Stimulated activated CD8-positive, alpha-beta memory T cell treated with anti-CD3 and anti-CD28 coated beads, Interleukin-4, amount 100 ng/mL, for 1 hour (primary cell): ENCODE data around the gene SLC25A17.
A peak's percentile ranks its signal among the peaks of the same experiment; 100 is the strongest.

ENCODE experiments used
- DNase-seq, 2 donors: peaks; one replicate each; pipeline ENCODE4 v3.0.0-alpha.2; 2020; ENCODE audit warnings: low read depth in 2 of 2, low spot score in 1 of 2

The SLC25A17 gene

GRCh38 chr22:40758390-40758789 is 60.8 kb downstream of the SLC25A17 start:
- DNase-seq, result no peak

- DNase-seq, result no peak
Measured at GRCh38 chr22:40757071-40757470, 62.1 kb downstream of the SLC25A17 start.

GRCh38 chr22:40753114-40753513 is 66.0 kb downstream of the SLC25A17 start:
- no peak for DNase-seq

GRCh38 chr22:40751250-40751649 is 67.9 kb downstream of the SLC25A17 start:
- no peak for DNase-seq

GRCh38 chr22:40749829-40750228 is 69.3 kb downstream of the SLC25A17 start:
- no peak for DNase-seq

GRCh38 chr22:40748388-40749355 is 70.5 kb downstream of the SLC25A17 start:
- DNase-seq, result no peak

- DNase-seq, result no peak
Measured at GRCh38 chr22:40747361-40747760, 71.8 kb downstream of the SLC25A17 start.

GRCh38 chr22:40746428-40747220 is 72.5 kb downstream of the SLC25A17 start:
- no peak for DNase-seq

- no peak for DNase-seq
Measured at GRCh38 chr22:40743768-40744167, 75.4 kb downstream of the SLC25A17 start.

- no peak for DNase-seq
Measured at GRCh38 chr22:40741116-40741515, 78.0 kb downstream of the SLC25A17 start.

GRCh38 chr22:40739721-40740120 is 79.4 kb downstream of the SLC25A17 start:
- DNase-seq, result no peak

GRCh38 chr22:40733919-40734318 is 85.2 kb downstream of the SLC25A17 start:
- no peak for DNase-seq

GRCh38 chr22:40732999-40733292 is 86.2 kb downstream of the SLC25A17 start:
- no peak for DNase-seq

GRCh38 chr22:40729284-40729683 is 89.9 kb downstream of the SLC25A17 start:
- DNase-seq, result no peak

- peak in 1 of 2 donors; percentile 26 for DNase-seq
Measured at GRCh38 chr22:40728731-40729189, 90.4 kb downstream of the SLC25A17 start.

GRCh38 chr22:40727964-40728615 is 91.1 kb downstream of the SLC25A17 start:
- DNase-seq, result no peak

- DNase-seq, result no peak
Measured at GRCh38 chr22:40727070-40727963, 91.8 kb downstream of the SLC25A17 start.

GRCh38 chr22:40726514-40726913 is 92.6 kb downstream of the SLC25A17 start:
- no peak for DNase-seq

- DNase-seq, result no peak
Measured at GRCh38 chr22:40723396-40723933, 95.7 kb downstream of the SLC25A17 start.

GRCh38 chr22:40721266-40721665 is 97.9 kb downstream of the SLC25A17 start:
- no peak for DNase-seq
